ENCODE measurements around the gene IST1. TPM values are rescaled to one million over a fixed set of nuclear protein-coding genes. Genes with fewer than 3 reads are reported as not detected.
"Not testable (repeated sequence)": the region's sequence is repeated elsewhere in the genome, so short reads cannot be mapped to it uniquely, and the experiment has no call there.

IST1 gene
- total and polyA plus RNA-seq, 7 donors = 117 to 182 (median 166) TPM

DNA sequence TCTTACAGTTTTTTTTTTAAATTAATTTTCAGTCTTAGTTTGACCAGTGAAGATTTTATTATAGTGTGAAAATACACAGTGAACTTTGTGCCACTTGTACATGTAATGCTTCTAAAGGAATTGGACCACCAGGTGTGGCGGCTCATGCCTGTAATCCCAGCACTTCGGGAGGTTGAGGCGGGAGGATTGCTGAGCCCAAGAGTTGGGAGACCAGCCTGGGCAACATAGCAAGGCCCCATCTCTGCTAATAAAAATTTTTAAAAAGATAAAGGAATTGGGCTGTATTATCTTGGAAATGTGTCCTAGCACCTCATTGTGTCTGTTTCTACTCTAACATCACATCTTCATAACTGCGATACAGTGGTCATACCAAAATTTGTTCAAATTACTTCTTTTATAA lies 3.8 kb downstream of the IST1 start:
- no peak for DNase-seq
- Histone ChIP-seq H3K36me3 (no peaks in the 10 kb centered on the region), H3K9me3 (no peaks in the 10 kb centered on the region), H3K4me3 (no peak overlapping the region), H3K4me1 (peaks cover 0 to 77% (median 61%) of the 10 kb centered on the region in 4 donors), H3K27me3 (no peaks in the 10 kb centered on the region), H3K27ac (peak overlapping the region in 2 of 4 donors; percentile 20 to 44)
- 94 to 96% methylated on average over 4 of the region's 4 CpGs for WGBS, 2 donors
- intact Hi-C loops (cut with DNase I) = loop anchor here (5.0 kb wide), 3 partner anchors 63 to 193 kb away; partner anchors contain the start of genes DHODH, DHX38 and TXNL4B
- no peak for TF ChIP-seq POLR2A (IDR thresholded peaks at IDR 0.05)
- TF ChIP-seq, protein P1, sequence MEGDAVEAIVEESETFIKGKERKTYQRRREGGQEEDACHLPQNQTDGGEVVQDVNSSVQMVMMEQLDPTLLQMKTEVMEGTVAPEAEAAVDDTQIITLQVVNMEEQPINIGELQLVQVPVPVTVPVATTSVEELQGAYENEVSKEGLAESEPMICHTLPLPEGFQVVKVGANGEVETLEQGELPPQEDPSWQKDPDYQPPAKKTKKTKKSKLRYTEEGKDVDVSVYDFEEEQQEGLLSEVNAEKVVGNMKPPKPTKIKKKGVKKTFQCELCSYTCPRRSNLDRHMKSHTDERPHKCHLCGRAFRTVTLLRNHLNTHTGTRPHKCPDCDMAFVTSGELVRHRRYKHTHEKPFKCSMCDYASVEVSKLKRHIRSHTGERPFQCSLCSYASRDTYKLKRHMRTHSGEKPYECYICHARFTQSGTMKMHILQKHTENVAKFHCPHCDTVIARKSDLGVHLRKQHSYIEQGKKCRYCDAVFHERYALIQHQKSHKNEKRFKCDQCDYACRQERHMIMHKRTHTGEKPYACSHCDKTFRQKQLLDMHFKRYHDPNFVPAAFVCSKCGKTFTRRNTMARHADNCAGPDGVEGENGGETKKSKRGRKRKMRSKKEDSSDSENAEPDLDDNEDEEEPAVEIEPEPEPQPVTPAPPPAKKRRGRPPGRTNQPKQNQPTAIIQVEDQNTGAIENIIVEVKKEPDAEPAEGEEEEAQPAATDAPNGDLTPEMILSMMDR (IDR thresholded peaks at IDR 0.05) = no peak
- TF ChIP-seq EP300 (IDR thresholded peaks at IDR 0.05) = no peak
- no peak for TF ChIP-seq POLR2AphosphoS5 (IDR thresholded peaks at IDR 0.05)

DNA sequence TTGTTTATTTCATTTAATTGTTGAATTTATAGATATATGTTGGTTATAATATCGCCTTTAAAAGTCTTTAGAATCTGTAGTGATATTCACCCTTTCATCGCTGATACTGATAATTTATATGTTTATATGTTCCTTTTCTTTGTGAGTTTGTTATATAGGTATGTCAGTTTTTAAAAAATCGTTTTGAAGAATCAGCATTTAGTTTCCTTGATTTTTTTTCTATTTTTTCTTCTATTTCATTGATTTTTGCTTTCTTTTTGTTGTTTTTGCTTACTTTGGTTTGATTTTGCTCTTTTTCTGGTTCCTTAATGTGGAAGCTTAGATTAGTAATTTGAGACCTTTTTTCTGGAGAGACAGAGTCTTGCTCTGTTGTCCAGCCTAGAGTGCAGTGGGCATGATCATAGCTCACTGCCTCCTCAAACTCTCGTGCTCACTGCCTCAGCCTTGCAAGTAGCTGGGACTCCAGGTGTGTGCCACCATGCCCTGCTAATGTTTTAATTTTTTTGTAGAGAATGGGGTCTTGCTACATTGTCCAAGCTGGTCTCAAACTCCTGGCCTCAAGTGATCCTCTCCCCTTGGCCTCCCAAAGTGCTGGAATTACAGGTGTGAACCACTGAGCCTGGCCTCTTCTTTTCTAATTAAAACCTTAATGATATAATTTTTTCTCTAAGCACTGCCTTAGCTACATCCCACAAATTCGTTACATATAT lies 7.5 kb downstream of the IST1 start:
- H3K9me3 ChIP-seq = no peaks in the 10 kb centered on the region
- H3K4me1 ChIP-seq = peaks cover 0 to 63% (median 49%) of the 10 kb centered on the region in 4 donors
- intact Hi-C loops (cut with DNase I) = no loop called here
- H3K36me3 ChIP-seq = no peaks in the 10 kb centered on the region
- no peak for DNase-seq
- TF ChIP-seq, protein P1 (IDR thresholded peaks at IDR 0.05) = no peak
- no peak for TF ChIP-seq EP300 (IDR thresholded peaks at IDR 0.05)
- TF ChIP-seq POLR2A (IDR thresholded peaks at IDR 0.05) = no peak
- TF ChIP-seq POLR2AphosphoS5 (IDR thresholded peaks at IDR 0.05) = no peak
- 82 to 94% methylated on average over 5 of the region's 5 CpGs for WGBS, 2 donors
- H3K4me3 ChIP-seq = no peak overlapping the region
- H3K27ac ChIP-seq = no peak overlapping the region
- no peaks in the 10 kb centered on the region for H3K27me3 ChIP-seq

DNA sequence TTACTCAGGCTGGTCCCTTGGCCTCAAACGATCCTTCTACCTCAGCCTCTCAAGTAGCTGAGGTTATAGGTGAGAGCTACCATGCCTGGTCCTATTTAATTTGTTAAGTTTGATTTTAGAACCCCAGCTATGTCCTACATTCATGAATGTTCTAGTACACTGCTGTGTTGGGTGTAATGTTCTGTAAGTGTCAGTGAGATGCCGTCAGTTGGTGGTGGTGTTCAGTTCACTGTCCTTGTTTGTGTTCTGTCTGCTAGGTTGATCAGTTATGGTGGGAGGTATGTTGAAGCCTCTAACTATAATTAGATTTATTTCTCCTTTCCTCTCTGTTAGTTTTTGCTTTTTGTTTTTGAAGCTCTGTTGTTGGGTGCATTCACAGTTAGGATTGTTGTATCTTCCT lies 8.3 kb downstream of the IST1 start:
- Histone ChIP-seq H3K9me3 (no peaks in the 10 kb centered on the region), H3K4me1 (peaks cover 0 to 63% (median 45%) of the 10 kb centered on the region in 4 donors), H3K36me3 (no peaks in the 10 kb centered on the region), H3K4me3 (no peak overlapping the region), H3K27me3 (no peaks in the 10 kb centered on the region), H3K27ac (no peak overlapping the region)
- intact Hi-C loops (cut with DNase I) = no loop called here
- no peak for DNase-seq
- 72 to 74% methylated on average over 2 of the region's 2 CpGs for WGBS, 2 donors
- TF ChIP-seq POLR2AphosphoS5 (IDR thresholded peaks at IDR 0.05) = no peak
- TF ChIP-seq, protein P1 (IDR thresholded peaks at IDR 0.05) = no peak
- TF ChIP-seq POLR2A (IDR thresholded peaks at IDR 0.05) = no peak
- no peak for TF ChIP-seq EP300 (IDR thresholded peaks at IDR 0.05)

DNA sequence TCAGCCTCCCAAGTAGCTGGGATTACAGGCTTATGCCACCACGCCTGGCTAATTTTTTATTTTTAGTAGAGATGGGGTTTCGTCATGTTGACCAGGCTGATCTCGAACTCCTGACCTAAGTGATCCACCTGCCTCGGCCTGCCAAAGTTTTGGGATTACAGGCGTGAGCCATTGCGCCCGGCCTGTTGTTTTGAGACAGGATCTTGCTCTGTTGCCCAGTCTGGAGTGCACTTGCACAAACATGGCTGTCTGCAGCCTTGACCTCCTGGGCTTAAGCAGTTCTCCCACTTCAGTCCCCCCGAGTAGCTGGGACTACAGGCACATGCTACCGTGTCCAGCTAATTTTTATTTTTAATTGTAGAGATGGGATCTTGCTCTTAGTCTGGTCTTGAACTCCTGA lies 8.9 kb downstream of the IST1 start:
- Histone ChIP-seq H3K36me3 (no peaks in the 10 kb centered on the region), H3K27me3 (no peaks in the 10 kb centered on the region), H3K27ac (no peak overlapping the region), H3K9me3 (no peaks in the 10 kb centered on the region), H3K4me3 (no peak overlapping the region), H3K4me1 (peaks cover 0 to 61% (median 42%) of the 10 kb centered on the region in 4 donors)
- intact Hi-C loops (cut with DNase I) = no loop called here
- no peak for TF ChIP-seq EP300 (IDR thresholded peaks at IDR 0.05)
- TF ChIP-seq POLR2A (IDR thresholded peaks at IDR 0.05) = no peak
- TF ChIP-seq, protein P1 (IDR thresholded peaks at IDR 0.05) = no peak
- no peak for TF ChIP-seq POLR2AphosphoS5 (IDR thresholded peaks at IDR 0.05)
- DNase-seq = no peak
- 84 to 90% methylated on average over 9 of the region's 9 CpGs for WGBS, 2 donors

DNA sequence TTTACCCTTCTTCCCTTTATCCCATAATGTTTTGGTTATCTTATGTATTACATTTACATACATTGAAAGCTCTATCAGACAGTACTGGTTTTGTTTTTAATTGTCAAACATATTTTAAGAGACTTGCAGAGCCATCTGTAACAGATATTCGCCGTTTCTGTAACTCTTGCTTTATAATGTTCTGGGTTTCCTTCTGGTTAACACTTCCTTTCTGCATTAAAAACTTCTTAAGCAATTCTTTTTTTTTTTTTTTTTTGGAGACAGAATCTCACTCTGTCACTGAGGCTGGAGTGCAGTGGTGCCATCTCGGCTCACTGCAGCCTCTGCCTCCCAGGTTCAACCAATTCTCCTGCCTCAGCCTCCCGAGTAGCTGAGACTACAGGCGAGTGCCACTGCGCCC lies 10.4 kb downstream of the IST1 start:
- H3K4me3 ChIP-seq; H3K36me3 ChIP-seq; H3K27me3 ChIP-seq; DNase-seq; intact Hi-C loops (cut with DNase I); H3K27ac ChIP-seq; H3K9me3 ChIP-seq: not testable (repeated sequence)
- WGBS, 2 donors = 71 to 86% methylated on average over 6 of the region's 6 CpGs
- H3K4me1 ChIP-seq = peaks cover 0 to 60% (median 37%) of the 10 kb centered on the region in 4 donors

Measured in sigmoid colon (tissue), 7 donors.